ENCODE measurements around the gene ZNF524.

ZNF524 gene

DNA sequence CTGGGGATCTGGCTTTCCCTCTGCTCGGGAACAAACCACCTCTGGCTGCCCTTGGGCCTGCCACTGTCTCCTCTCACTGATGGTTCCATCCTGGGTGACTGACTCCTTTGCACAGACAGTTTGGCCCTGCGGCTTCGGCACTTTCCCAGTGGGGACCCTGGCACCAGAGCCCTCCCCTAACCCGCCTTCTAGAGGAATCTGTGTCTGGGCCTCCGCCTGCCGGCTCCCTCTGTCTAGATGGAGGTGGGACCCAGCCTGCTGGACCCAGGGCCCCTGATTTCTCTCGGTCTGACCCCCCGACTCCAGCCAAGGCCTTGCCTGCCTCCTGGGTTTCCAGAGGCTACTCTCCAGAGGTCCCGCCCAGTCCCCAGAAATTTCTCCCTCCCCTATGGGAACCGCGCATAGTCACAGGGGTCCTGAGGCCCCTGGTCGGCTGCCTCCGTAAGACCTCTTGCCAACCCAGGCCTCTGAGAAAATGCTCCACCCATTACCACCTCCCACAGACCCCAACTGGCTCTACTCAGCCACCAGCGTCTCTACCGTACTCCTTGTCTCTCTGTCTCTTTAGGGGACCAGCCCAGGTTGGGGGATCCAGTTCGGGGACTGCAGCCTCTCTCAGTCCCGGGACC, 50.6 kb downstream of the ZNF524 start:
- DNase-seq (ENCODE audit: low read depth, low spot score): no peak
- H3K27ac ChIP-seq: no peak overlapping the region

DNA sequence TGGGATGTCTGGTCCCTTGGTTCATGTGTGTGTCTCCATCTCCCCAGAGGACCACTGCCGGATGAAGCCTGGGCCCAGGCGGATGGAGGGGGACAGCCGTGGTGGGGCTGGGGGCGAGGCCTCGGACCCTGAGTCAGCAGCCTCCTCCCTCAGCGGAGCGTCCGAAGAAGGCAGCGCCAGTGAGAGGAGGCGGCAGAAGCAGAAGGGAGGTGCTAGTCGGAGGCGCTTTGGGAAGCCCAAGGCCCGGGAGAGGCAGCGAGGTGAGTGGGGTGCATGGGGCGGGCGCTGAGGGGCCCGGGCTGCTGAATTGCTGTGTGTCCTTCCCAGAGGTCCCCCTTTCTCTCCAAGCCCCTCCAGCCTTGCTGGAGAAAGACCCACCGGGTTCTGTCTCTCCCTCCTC, 51.1 kb downstream of the ZNF524 start:
- no peak for DNase-seq (ENCODE audit: low read depth, low spot score)
- no peak overlapping the region for H3K27ac ChIP-seq

DNA sequence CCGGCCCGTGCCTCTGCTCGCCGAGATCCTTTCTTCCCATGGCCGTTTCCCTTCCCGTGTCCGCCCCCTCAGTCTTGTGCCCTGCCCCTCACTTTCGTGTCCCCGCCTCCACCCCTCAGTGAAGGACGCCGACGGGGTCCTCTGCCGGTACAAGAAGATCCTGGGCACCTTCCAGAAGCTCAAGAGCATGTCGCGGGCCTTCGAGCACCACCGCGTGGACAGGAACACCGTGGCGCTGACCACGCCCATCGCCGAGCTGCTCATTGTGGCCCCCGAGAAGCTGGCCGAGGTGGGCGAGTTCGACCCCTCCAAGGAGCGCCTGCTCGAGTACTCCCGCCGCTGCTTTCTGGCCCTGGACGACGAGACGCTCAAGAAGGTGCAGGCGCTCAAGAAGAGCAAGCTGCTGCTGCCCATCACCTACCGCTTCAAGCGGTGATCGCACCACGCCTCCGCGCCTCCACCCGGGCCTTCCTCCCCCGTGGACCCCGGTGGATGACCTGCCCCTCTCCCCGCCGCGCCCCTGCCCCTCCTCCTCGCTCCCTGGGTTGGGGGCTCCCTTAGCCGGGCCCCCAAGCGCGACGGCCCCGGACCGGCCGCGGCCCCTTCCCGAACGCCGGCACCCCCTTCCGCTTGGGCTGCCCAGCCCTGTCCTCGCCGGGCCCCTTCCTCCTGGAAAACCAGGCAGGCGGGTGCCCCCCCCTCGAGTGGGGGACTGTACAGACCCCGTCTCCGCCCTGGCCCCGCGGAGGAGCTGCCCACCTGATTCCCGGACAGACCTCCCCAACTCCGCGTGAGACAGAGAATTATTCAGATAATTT, 52.4 kb downstream of the ZNF524 start:
- no peak for DNase-seq (ENCODE audit: low read depth, low spot score)

More for the DNA sequence above, 52.4 kb downstream of the ZNF524 start:
- no peak overlapping the region for H3K27ac ChIP-seq
